ENCODE measurements around the gene ING1.

The ING1 gene
- long read RNA-seq, full-length matches to known transcripts: 50 of 64 reads
- long read RNA-seq, partial matches to known transcripts: 3 of 64 reads
- long read RNA-seq, other reads (novel, unspliced or antisense): 11 of 64 reads

- peak within 1 kb of the TSS; percentile 98 for H3K4me3 ChIP-seq (replicated peaks; ENCODE audit: insufficient read depth, low read length)
- H3K27ac ChIP-seq (replicated peaks): peak within 1 kb of the TSS; percentile 96
- no peak for DNase-seq (ENCODE audit: low read depth in 1 of 2, low spot score in 1 of 2)
- H3K27me3 ChIP-seq (ENCODE audit: insufficient read depth, poor library complexity, severe bottlenecking): no peaks in the 10 kb centered on the region
- no peak for TF ChIP-seq GABPA (IDR thresholded peaks at IDR 0.05; ENCODE audit: low read depth)
- TF ChIP-seq REST (IDR thresholded peaks at IDR 0.05; ENCODE audit: insufficient replicate concordance, low read depth): no peak
- TF ChIP-seq POLR2AphosphoS5 (IDR thresholded peaks at IDR 0.05; ENCODE audit: low read depth): no peak
- no peak for TF ChIP-seq CTCF (IDR thresholded peaks at IDR 0.05; ENCODE audit: insufficient read depth, low read length)
- TF ChIP-seq SPI1 (IDR thresholded peaks at IDR 0.05; ENCODE audit: borderline replicate concordance, low read depth): no peak
These were observed at the start of gene ING1 for GRCh38 chr13:110713642-110713952. Gene ING1 (plus strand): TSS chr13:110713700. CDS start chr13:110714150, 450 bp downstream.

GRCh38 chr13:110664041-110664440 lies 49.5 kb upstream of the ING1 start:
- DNase-seq (ENCODE audit: low read depth in 1 of 2, low spot score in 1 of 2): peak in 1 of 2 experiments; percentile 28

GRCh38 chr13:110664673-110665072 lies 48.8 kb upstream of the ING1 start:
- H3K4me3 ChIP-seq (replicated peaks; ENCODE audit: insufficient read depth, low read length): no peak overlapping the region
- H3K27me3 ChIP-seq (ENCODE audit: insufficient read depth, poor library complexity, severe bottlenecking): no peaks in the 10 kb centered on the region
- DNase-seq (ENCODE audit: low read depth in 1 of 2, low spot score in 1 of 2): no peak
- no peak overlapping the region for H3K27ac ChIP-seq (replicated peaks)
- TF ChIP-seq REST (IDR thresholded peaks at IDR 0.05; ENCODE audit: insufficient replicate concordance, low read depth): no peak
- no peak for TF ChIP-seq POLR2AphosphoS5 (IDR thresholded peaks at IDR 0.05; ENCODE audit: low read depth)
- no peak for TF ChIP-seq SPI1 (IDR thresholded peaks at IDR 0.05; ENCODE audit: borderline replicate concordance, low read depth)
- TF ChIP-seq CTCF (IDR thresholded peaks at IDR 0.05; ENCODE audit: insufficient read depth, low read length): no peak

More at GRCh38 chr13:110664041-110664440, 49.5 kb upstream of the ING1 start:
- Histone ChIP-seq H3K4me3 (replicated peaks; ENCODE audit: insufficient read depth, low read length) (no peak overlapping the region), H3K27ac (replicated peaks) (no peak overlapping the region), H3K27me3 (ENCODE audit: insufficient read depth, poor library complexity, severe bottlenecking) (no peaks in the 10 kb centered on the region)
- no peak for TF ChIP-seq REST (IDR thresholded peaks at IDR 0.05; ENCODE audit: insufficient replicate concordance, low read depth)
- TF ChIP-seq SPI1 (IDR thresholded peaks at IDR 0.05; ENCODE audit: borderline replicate concordance, low read depth): peak; percentile 79; the same call in 1 of the 2 replicates
